PC-3 (cell line): ENCODE measurements around the gene HEXA. TPM values are rescaled to one million over a fixed set of nuclear protein-coding genes. Genes with fewer than 3 reads are reported as not detected.
"Not testable (repeated sequence)": the region's sequence is repeated elsewhere in the genome, so short reads cannot be mapped to it uniquely, and the experiment has no call there.

ENCODE experiments used
- ATAC-seq: fragments of 200-7000 bp; cut with Tn5 transposase; 2 replicates; pipeline ENCODE4 v1.9.1; 2020; ENCODE audit warnings: mild to moderate bottlenecking, moderate library complexity
- BruUV-seq: library from RNA; stranded (reverse); fragments of 400-500 nt; replicated peaks from 2 replicates; lab custom pipeline; 2021; lab: Mats Ljungman, UMichigan
- CTCF ChIA-PET: fragments of 300-600 bp; sonication (Branson Sonifier 250); formaldehyde crosslinking; loops from one replicate; lab custom pipeline; 2022; ENCODE audit warnings: antibody characterized with exemption; lab: Charles Lee
- POLR2A ChIA-PET: fragments of 300-600 bp; sonication (Branson Sonifier 250); formaldehyde crosslinking; loops from one replicate; lab custom pipeline; 2022; ENCODE audit warnings: antibody characterized with exemption; ENCODE audit not compliant: unreplicated experiment; lab: Charles Lee
- DNase-seq: peaks from one replicate; pipeline ENCODE4 v3.0.0-alpha.2; 2015
- H2AFZ ChIP-seq: fragments of 300-600 bp; sonication (generic); 2 replicates; pipeline ENCODE4 v1.6.0; 2016; ENCODE audit warnings: antibody characterized with exemption, low read length
- H3F3A ChIP-seq: fragments of 300-600 bp; sonication (generic); one replicate; pipeline ENCODE4 v1.6.0; 2017; ENCODE audit warnings: antibody characterized with exemption, low read length, control low read depth, mild to moderate bottlenecking; ENCODE audit not compliant: unreplicated experiment
- H3K27ac ChIP-seq: fragments of 300-600 bp; sonication (generic); 2 replicates; pipeline ENCODE4 v1.5.1; 2016; ENCODE audit warnings: mild to moderate bottlenecking, low read length
- H3K27me3 ChIP-seq: fragments of 300-600 bp; sonication (generic); 2 replicates; pipeline ENCODE4 v1.6.1; 2016; ENCODE audit warnings: low read length, mixed read lengths
- H3K36me3 ChIP-seq: fragments of 300-600 bp; sonication (generic); 2 replicates; pipeline ENCODE4 v1.6.1; 2016; ENCODE audit warnings: low read depth, mixed run types, low read length, mixed read lengths
- H3K4me1 ChIP-seq: fragments of 300-600 bp; sonication (generic); 2 replicates; pipeline ENCODE4 v1.5.1; 2016; ENCODE audit warnings: low read length; ENCODE audit not compliant: insufficient read depth
- H3K4me2 ChIP-seq: fragments of 300-600 bp; sonication (generic); 2 replicates; pipeline ENCODE4 v1.6.0; 2016; ENCODE audit warnings: low read length
- H3K4me3 ChIP-seq: fragments of 300-600 bp; sonication (generic); 2 replicates; pipeline ENCODE4 v1.5.1; 2016; ENCODE audit warnings: mild to moderate bottlenecking, low read length, mixed read lengths
- H3K79me2 ChIP-seq: fragments of 300-600 bp; sonication (generic); 2 replicates; pipeline ENCODE4 v1.6.1; 2017; ENCODE audit warnings: low read length, mixed read lengths
- H3K9ac ChIP-seq: fragments of 300-600 bp; sonication (generic); 2 replicates; pipeline ENCODE4 v1.6.0; 2016; ENCODE audit warnings: mild to moderate bottlenecking, low read length
- H3K9me2 ChIP-seq: fragments of 300-600 bp; sonication (generic); replicated peaks from 2 replicates; pipeline ENCODE4 v1.6.1; 2016; ENCODE audit warnings: mixed run types, low read length, mixed read lengths
- H3K9me3 ChIP-seq: fragments of 300-600 bp; sonication (generic); 2 replicates; pipeline ENCODE4 v1.6.1; 2016; ENCODE audit warnings: low read length, mixed read lengths
- H4K20me1 ChIP-seq: fragments of 300-600 bp; sonication (generic); 2 replicates; pipeline ENCODE4 v1.6.1; 2016; ENCODE audit warnings: low read length, mixed read lengths
- CTCF ChIP-seq: fragments of 300-600 bp; sonication (generic); conservative IDR thresholded peaks from 2 replicates; pipeline ENCODE4 v1.5.1; 2017; ENCODE audit warnings: antibody characterized with exemption, low read depth, mild to moderate bottlenecking, low read length
- EZH2 ChIP-seq: fragments of 300-600 bp; sonication (generic); IDR thresholded peaks from one replicate; pipeline ENCODE4 v1.6.1; 2017; ENCODE audit warnings: antibody characterized with exemption, mild to moderate bottlenecking, low read length; ENCODE audit not compliant: unreplicated experiment
- EZH2phosphoT487 ChIP-seq: fragments of 300-600 bp; sonication (generic); IDR thresholded peaks from 2 replicates; pipeline ENCODE4 v1.6.1; 2018; ENCODE audit warnings: mild to moderate bottlenecking, antibody characterized with exemption, low read length, borderline replicate concordance
- intact Hi-C: fragments of 100-400 bp; cut with micrococcal nuclease; formaldehyde crosslinking; loops from 2 replicates; pipeline ENCODE4 v1.9.0; 2023
- total RNA-seq: library from RNA; depleted of rRNA; stranded (reverse); fragments of >200 nt; gene quantifications from 2 replicates; pipeline ENCODE4 v1.2.3, GENCODE V29; 2014

Gene HEXA
- total RNA-seq, 1 experiment from 2014 or later = not detected

- Histone ChIP-seq H3K27me3 (peaks cover 14% of the 10 kb centered on the region), H3K4me3 (no peak overlapping the region), H3K9ac (no peak overlapping the region), H3K27ac (no peak overlapping the region), H3K36me3 (no peaks in the 10 kb centered on the region), H3F3A (no peaks in the 10 kb centered on the region), H3K79me2 (no peaks in the 10 kb centered on the region), H3K4me1 (no peaks in the 10 kb centered on the region), H3K9me2 (no peaks in the 10 kb centered on the region), H4K20me1 (no peaks in the 10 kb centered on the region), H2AFZ (no peak overlapping the region), H3K9me3 (no peaks in the 10 kb centered on the region), H3K4me2 (no peak overlapping the region)
- intact Hi-C loops = no loop called here
- POLR2A ChIA-PET = no interaction called here
- ATAC-seq (no peak), DNase-seq (no peak)
- BruUV-seq = no TSS peak
- no peak for TF ChIP-seq EZH2
- TF ChIP-seq EZH2phosphoT487 = no peak
- TF ChIP-seq CTCF = no peak
- CTCF ChIA-PET = no interaction called here
Measured at GRCh38 chr15:72398648-72399047, 22.8 kb upstream of the HEXA start.

GRCh38 chr15:72397796-72398588 is 22.2 kb upstream of the HEXA start, which contains the start of gene TMEM202:
Gene TMEM202 (plus strand): TSS chr15:72398305. CDS start chr15:72398327, 22 bp downstream.
- no TSS peak for BruUV-seq
- DNase-seq (no peak), ATAC-seq (no peak)
- Histone ChIP-seq H3K9me3 (no peaks in the 10 kb centered on the region), H3F3A (no peaks in the 10 kb centered on the region), H3K27me3 (peaks cover 8% of the 10 kb centered on the region), H3K9ac (no peak within 1 kb of the TSS), H3K79me2 (no peaks in the 10 kb centered on the region), H3K27ac (no peak within 1 kb of the TSS), H4K20me1 (no peaks in the 10 kb centered on the region), H3K4me2 (no peak within 1 kb of the TSS), H3K9me2 (no peaks in the 10 kb centered on the region), H3K4me3 (no peak within 1 kb of the TSS), H3K4me1 (no peaks in the 10 kb centered on the region), H3K36me3 (no peaks in the 10 kb centered on the region), H2AFZ (no peak within 1 kb of the TSS)
- CTCF ChIA-PET = no interaction called here
- POLR2A ChIA-PET = no interaction called here
- TF ChIP-seq EZH2phosphoT487 (no peak), CTCF (no peak), EZH2 (no peak)
- intact Hi-C loops = no loop called here

GRCh38 chr15:72396331-72396730 is 20.5 kb upstream of the HEXA start:
- H3K9me3 ChIP-seq, POLR2A ChIA-PET, H3K27ac ChIP-seq, DNase-seq, intact Hi-C loops, H3K27me3 ChIP-seq, ATAC-seq, H3F3A ChIP-seq, H3K4me2 ChIP-seq, BruUV-seq, H3K9ac ChIP-seq, H3K36me3 ChIP-seq, H4K20me1 ChIP-seq, CTCF ChIA-PET, H3K4me1 ChIP-seq, H3K79me2 ChIP-seq, H2AFZ ChIP-seq, H3K9me2 ChIP-seq, H3K4me3 ChIP-seq: not testable (repeated sequence)
